K562 (cell line): ENCODE results near the gene VRK1. TPM values are rescaled to one million over a fixed set of nuclear protein-coding genes. Genes with fewer than 3 reads are reported as not detected.

ENCODE experiments used
- ATAC-seq: fragments of 200-7000 bp; cut with Tn5 transposase; 3 replicates; pipeline ENCODE4 v1.9.1; 2020; ENCODE audit warnings: moderate library complexity
- BruUV-seq: library from RNA; stranded (reverse); fragments of 400-500 nt; replicated peaks from 2 replicates; lab custom pipeline; 2021; lab: Mats Ljungman, UMichigan
- CTCF ChIA-PET: fragments of 300-600 bp; formaldehyde crosslinking; extraction: SDS; loops from one replicate; lab custom pipeline; 2021; ENCODE audit warnings: low intra/inter-chr PET ratio; lab: Yijun Ruan, JAX
- POLR2A ChIA-PET: fragments of 300-600, 350-650 bp; sonication (Branson Sonifier 250); formaldehyde crosslinking; extraction: SDS; loops from one replicate; lab custom pipeline; 2021; ENCODE audit warnings: antibody characterized with exemption, inconsistent platforms; lab: Yijun Ruan, JAX
- DNase-seq, 4 experiments: peaks; one replicate each; pipeline versions ENCODE4 v3.0.0 to v3.0.0-alpha.2; 2011 to 2018; ENCODE audit warnings: low spot score in 3 of 4, mixed read lengths in 3 of 4; ENCODE audit errors: extremely low read depth in 1 of 4
- FAIRE-seq: peaks from 2 replicates; lab custom pipeline; 2011; peaks lifted over from hg19 to GRCh38; lab: Jason Lieb, UNC
- H2AFZ ChIP-seq: 2 replicates; pipeline ENCODE4 v1.6.0; 2011; ENCODE audit warnings: low read depth, low read length, control low read depth, inconsistent platforms
- H3K27ac ChIP-seq: fragments of 200-600 bp; 3 replicates; pipeline ENCODE4 v1.8.0; 2011; ENCODE audit warnings: low read depth, mild to moderate bottlenecking, control low read depth, inconsistent platforms, low read length, moderate library complexity, mixed read lengths; ENCODE audit errors: extremely low read depth
- H3K27me3 ChIP-seq, 2 experiments: fragments of 300-600 bp in 1 of 2; 2 replicates in 1 of 2; 3 replicates in 1 of 2; pipeline versions ENCODE4 v1.6.0 to v1.8.0; 2011; ENCODE audit warnings: inconsistent platforms in 2 of 2, low read length in 2 of 2, mild to moderate bottlenecking in 1 of 2, mixed read lengths in 1 of 2, moderate library complexity in 1 of 2; ENCODE audit not compliant: control insufficient read depth in 2 of 2, insufficient read depth in 2 of 2
- H3K36me3 ChIP-seq: fragments of 300-600 bp; 3 replicates; pipeline ENCODE4 v1.8.0; 2011; ENCODE audit warnings: mild to moderate bottlenecking, low read length, inconsistent platforms; ENCODE audit not compliant: control insufficient read depth, insufficient read depth
- H3K4me1 ChIP-seq, 2 experiments: fragments of 200-600 bp in 1 of 2; replicated peaks in 1 of 2; 2 replicates in 1 of 2; 3 replicates in 1 of 2; pipeline versions ENCODE4 v1.5.1 to v1.8.0; 2011; ENCODE audit warnings: inconsistent platforms in 2 of 2, low read length in 2 of 2, mild to moderate bottlenecking in 1 of 2, mixed read lengths in 1 of 2, moderate library complexity in 1 of 2; ENCODE audit not compliant: control insufficient read depth in 2 of 2, insufficient read depth in 2 of 2
- H3K4me2 ChIP-seq: 2 replicates; pipeline ENCODE4 v1.6.1; 2011; ENCODE audit warnings: low read length, control low read depth, inconsistent platforms, mixed read lengths; ENCODE audit not compliant: insufficient read depth
- H3K4me3 ChIP-seq: fragments of 200-600 bp; sonication (generic), shearing (Covaris generic); 2 replicates; pipeline ENCODE4 v1.5.1; 2016; ENCODE audit warnings: control low read depth, inconsistent platforms
- H3K79me2 ChIP-seq: fragments of 200-600 bp; 3 replicates; pipeline ENCODE4 v1.8.0; 2011; ENCODE audit warnings: low read length, inconsistent platforms; ENCODE audit not compliant: control insufficient read depth, insufficient read depth
- H3K9ac ChIP-seq, 2 experiments: 2 replicates each; pipeline versions ENCODE4 v1.6.0 to v1.6.1; 2011; ENCODE audit warnings: low read depth in 2 of 2, low read length in 2 of 2, control low read depth in 1 of 2, inconsistent platforms in 1 of 2, mild to moderate bottlenecking in 1 of 2, mixed read lengths in 1 of 2; ENCODE audit not compliant: insufficient read depth in 1 of 2
- H3K9me1 ChIP-seq: one replicate; pipeline ENCODE4 v1.6.0; 2011; ENCODE audit warnings: inconsistent platforms, mild to moderate bottlenecking, low read length, moderate library complexity; ENCODE audit not compliant: control insufficient read depth, insufficient read depth
- H3K9me3 ChIP-seq: replicated peaks from 2 replicates; pipeline ENCODE4 v1.5.1; 2011; ENCODE audit warnings: low read depth, low read length, inconsistent platforms; ENCODE audit not compliant: control insufficient read depth, insufficient read depth
- H4K20me1 ChIP-seq: replicated peaks from 2 replicates; pipeline ENCODE4 v1.6.1; 2011; ENCODE audit warnings: low read length, inconsistent platforms, mixed read lengths; ENCODE audit not compliant: control insufficient read depth, insufficient read depth
- CSDE1 ChIP-seq, 2 experiments: fragments of 450-650 bp; IDR thresholded peaks; 2 replicates each; pipeline ENCODE4 v1.6.1; 2016; ENCODE audit warnings: mild to moderate bottlenecking in 1 of 2
- RBM14 ChIP-seq: fragments of 200-400 bp; formaldehyde crosslinking; IDR thresholded peaks from 2 replicates; pipeline ENCODE4 v1.6.1; 2018; ENCODE audit warnings: low read depth, mild to moderate bottlenecking, low read length, moderate library complexity, borderline replicate concordance; ENCODE audit not compliant: insufficient read depth
- SREBF2 ChIP-seq: sonication (generic); formaldehyde crosslinking; IDR thresholded peaks from 2 replicates; pipeline ENCODE4 v1.4.0; 2020; ENCODE audit warnings: mild to moderate bottlenecking, missing genetic modification reagents
- WGBS: fragments of 100-300 bp; shearing (Covaris generic); methylation state at CpG from one replicate; pipeline ENCODE4 v1.1.6; 2016; ENCODE audit warnings: low coverage, mixed read lengths; ENCODE audit not compliant: insufficient coverage; ENCODE audit errors: missing lambda C conversion rate; 5-methylcytosine and 5-hydroxymethylcytosine counted together
- in situ Hi-C: fragments of 300-500 bp; cut with MboI; formaldehyde crosslinking; loops from 4 replicates; pipeline ENCODE4 v1.15.0; 2018; ENCODE audit warnings: inconsistent platforms, mixed read lengths
- intact Hi-C: fragments of 100-400 bp; cut with micrococcal nuclease; formaldehyde crosslinking; loops from 2 replicates; pipeline ENCODE4 v1.14.2; 2022
- polyA plus RNA-seq, 8 experiments: library from polyadenylated mRNA; depleted of rRNA in 4 of 8; stranded (reverse) in 5 of 8; unstranded in 3 of 8; fragments of >200 nt; fragmentation: Nextera tagmentation in 2 of 8; fragmentation: Illumina TruSeq in 1 of 8; extraction: Ambion mirVana in 2 of 8; extraction: Trizol in 1 of 8; gene quantifications; 2 replicates each; pipeline versions ENCODE4 v1.2.1 to v1.2.3, GENCODE V29; 2011 to 2014; ENCODE audit warnings: inconsistent platforms in 1 of 8, missing spikeins in 1 of 8
- total RNA-seq, 7 experiments: library from RNA; depleted of rRNA in 6 of 7; stranded (reverse); fragments of >200 nt in 6 of 7; fragmentation: Illumina TruSeq in 2 of 7; extraction: Trizol in 2 of 7; gene quantifications; 2 replicates each; pipeline versions ENCODE4 v1.2.1 to v1.2.3, GENCODE V29; 2011 to 2021; ENCODE audit warnings: low replicate concordance in 1 of 7
- TF ChIP-seq, protein P1 (sequence below): sonication (generic); IDR thresholded peaks from 2 replicates; pipeline ENCODE4 v1.6.1; 2016
- TF ChIP-seq, protein P2 (sequence below), 2 experiments: fragments of 450-650 bp in 1 of 2; sonication (generic) in 1 of 2; formaldehyde crosslinking in 1 of 2; IDR thresholded peaks in 1 of 2; conservative IDR thresholded peaks in 1 of 2; 2 replicates each; pipeline versions ENCODE4 v1.6.1 to v1.8.1; 2016 to 2023; ENCODE audit warnings: mild to moderate bottlenecking in 2 of 2, moderate library complexity in 2 of 2, inconsistent platforms in 1 of 2, missing genetic modification reagents in 1 of 2

Gene VRK1
- total and polyA plus RNA-seq, 9 of the 15 experiments (the other 6 are each of a cell fraction or from before 2014, with no cell fraction given): 83.6 to 177 (median 116) TPM

DNA sequence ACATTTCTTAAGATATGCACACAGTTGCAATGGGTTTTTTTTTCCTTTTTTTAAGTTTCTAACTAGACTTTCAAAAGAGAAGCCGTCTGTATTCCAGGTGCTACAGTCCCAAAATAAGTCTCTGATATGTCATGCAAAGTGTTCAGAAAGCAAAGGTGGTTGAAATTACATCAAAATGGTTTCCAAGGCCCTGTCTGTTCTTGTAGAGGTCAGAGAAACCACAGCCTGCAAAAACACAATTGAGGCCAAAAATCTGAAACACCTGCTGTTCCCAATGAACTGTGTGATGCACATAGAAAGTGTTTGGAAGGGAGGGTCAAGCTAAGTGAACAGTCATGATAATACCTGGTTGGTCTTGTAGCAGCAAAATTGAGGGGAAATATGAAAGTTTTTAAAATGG, 91.0 kb downstream of the VRK1 start:
- no peaks in the 10 kb centered on the region for H3K27me3 ChIP-seq
- H3K9ac ChIP-seq: no peak overlapping the region
- 65% methylated on average over 1 of the region's 1 CpG for WGBS
- H2AFZ ChIP-seq: no peak overlapping the region
- TF ChIP-seq CSDE1 (IDR thresholded peaks at IDR 0.05) (no peak), RBM14 (no peak), SREBF2 (CRISPR knock-in tag) (no peak)
- TF ChIP-seq, protein P1, sequence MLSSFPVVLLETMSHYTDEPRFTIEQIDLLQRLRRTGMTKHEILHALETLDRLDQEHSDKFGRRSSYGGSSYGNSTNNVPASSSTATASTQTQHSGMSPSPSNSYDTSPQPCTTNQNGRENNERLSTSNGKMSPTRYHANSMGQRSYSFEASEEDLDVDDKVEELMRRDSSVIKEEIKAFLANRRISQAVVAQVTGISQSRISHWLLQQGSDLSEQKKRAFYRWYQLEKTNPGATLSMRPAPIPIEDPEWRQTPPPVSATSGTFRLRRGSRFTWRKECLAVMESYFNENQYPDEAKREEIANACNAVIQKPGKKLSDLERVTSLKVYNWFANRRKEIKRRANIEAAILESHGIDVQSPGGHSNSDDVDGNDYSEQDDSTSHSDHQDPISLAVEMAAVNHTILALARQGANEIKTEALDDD: no peak
- TF ChIP-seq, protein P2, sequence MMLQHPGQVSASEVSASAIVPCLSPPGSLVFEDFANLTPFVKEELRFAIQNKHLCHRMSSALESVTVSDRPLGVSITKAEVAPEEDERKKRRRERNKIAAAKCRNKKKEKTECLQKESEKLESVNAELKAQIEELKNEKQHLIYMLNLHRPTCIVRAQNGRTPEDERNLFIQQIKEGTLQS (IDR thresholded peaks at IDR 0.05): no peak
- TF ChIP-seq, protein P2 (CRISPR knock-in tag; conservative IDR thresholded peaks at IDR 0.05): no peak
- 0 out of 5 replicates have a peak, but pooled peaks cover 0 to 3% of the 10 kb centered on the region in 2 experiments for H3K4me1 ChIP-seq
- BruUV-seq: no TSS peak
- H3K4me3 ChIP-seq: no peak overlapping the region
- no peaks in the 10 kb centered on the region for H3K9me1 ChIP-seq
- FAIRE-seq (no peak), DNase-seq (no peak), ATAC-seq (no peak; the same call in 2 of the 3 replicates)
- no peak overlapping the region for H3K27ac ChIP-seq
- H3K4me2 ChIP-seq: no peak overlapping the region
- 0 out of 3 replicates have a peak, but pooled peaks cover 8% of the 10 kb centered on the region for H3K36me3 ChIP-seq
- no peaks in the 10 kb centered on the region for H3K79me2 ChIP-seq
- POLR2A ChIA-PET: interaction anchor here (0.8 to 1.2 kb wide), 3 partner anchors 17 to 29 kb away, joined by 3 to 5 read pairs (median 3); no protein-coding TSS in a partner anchor
- no peaks in the 10 kb centered on the region for H4K20me1 ChIP-seq
- intact Hi-C loops (no loop called here), in situ Hi-C loops (no loop called here)
- CTCF ChIA-PET: no interaction called here
- no peaks in the 10 kb centered on the region for H3K9me3 ChIP-seq
